ENCODE results near the gene CSN1S1. TPM values are rescaled to one million over a fixed set of nuclear protein-coding genes. Genes with fewer than 3 reads are reported as not detected.

CSN1S1 gene
- total RNA-seq, 1 experiment from 2014 or later, result not detected

- H3K9me3 ChIP-seq (ENCODE audit: low read depth, low read length, poor library complexity, severe bottlenecking), result no peaks in the 10 kb centered on the region
- no peaks in the 10 kb centered on the region for H3K4me1 ChIP-seq (ENCODE audit: insufficient read depth, low read length, poor library complexity, severe bottlenecking)
- DNase-seq (ENCODE audit: low spot score), result peak; percentile 3
- intact Hi-C loops (cut with micrococcal nuclease; ENCODE audit: unreplicated experiment), result no loop called here
- CTCF ChIA-PET, result no interaction called here
- no peak for TF ChIP-seq CTCF (conservative IDR thresholded peaks at IDR 0.05; ENCODE audit: low read depth, low read length)
- POLR2A ChIA-PET (ENCODE audit: low non-redundant PET), result no interaction called here
- H3K36me3 ChIP-seq (ENCODE audit: insufficient read depth, low read length, poor library complexity, severe bottlenecking), result no peaks in the 10 kb centered on the region
- no peak within 1 kb of the TSS for H3K4me3 ChIP-seq (ENCODE audit: low read depth, low read length, poor library complexity, severe bottlenecking)
- H3K27ac ChIP-seq (ENCODE audit: low read depth, low read length, poor library complexity, severe bottlenecking), result no peak within 1 kb of the TSS
- BruUV-seq (replicated peaks), result no TSS peak
- no peaks in the 10 kb centered on the region for H3K27me3 ChIP-seq (replicated peaks; ENCODE audit: insufficient read depth, low read depth, low read length, poor library complexity)
Measured at GRCh38 chr4:69995526-69996016, 64.7 kb downstream of the CSN1S1 start, which contains the start of gene STATH. TSS of gene STATH (plus strand) at chr4:69995966. CDS start at chr4:69998438, 2,472 bp downstream.

Other genes with a start within 250 kb of the CSN1S1 start
- 1.8 and 2.1 TPM in 2 replicates for gene SULT1B1, start 170.4 kb upstream of the CSN1S1 start, total RNA-seq (2021)
- 13.4 and 16.0 TPM in 2 replicates for gene SULT1E1, start 70.9 kb upstream of the CSN1S1 start, total RNA-seq (2021)
- not detected in 2 replicates for gene CSN2, start 34.7 kb downstream of the CSN1S1 start, total RNA-seq (2021)
- gene STATH, start 64.9 kb downstream of the CSN1S1 start, total RNA-seq (2021), result not detected in 2 replicates
- not detected in 2 replicates for gene HTN3, start 97.4 kb downstream of the CSN1S1 start, total RNA-seq (2021)
- gene HTN1, start 119.4 kb downstream of the CSN1S1 start, total RNA-seq (2021), result not detected in 2 replicates
- gene PRR27, start 223.2 kb downstream of the CSN1S1 start, total RNA-seq (2021), result not detected in 2 replicates

Measured in A673 (cell line).